Endothelial cell of umbilical vein (primary cell): ENCODE results near the gene F3. TPM values are rescaled to one million over a fixed set of nuclear protein-coding genes. Genes with fewer than 3 reads are reported as not detected.

Experiments
- BruUV-seq: library from RNA; stranded (reverse); fragments of 400-500 nt; replicated peaks from 2 replicates; lab custom pipeline; 2021; lab: Mats Ljungman, UMichigan
- CTCF ChIA-PET: fragments of 300-600, 350-600 bp; sonication (Branson Sonifier 250); formaldehyde crosslinking; loops from one replicate; lab custom pipeline; 2021; ENCODE audit warnings: antibody characterized with exemption, inconsistent platforms; lab: Charles Lee
- POLR2A ChIA-PET: fragments of 300-600, 350-600 bp; sonication (Branson Sonifier 250); formaldehyde crosslinking; loops from one replicate; lab custom pipeline; 2021; ENCODE audit warnings: antibody characterized with exemption, inconsistent platforms; lab: Charles Lee
- DNase-seq: peaks from one replicate; pipeline ENCODE4 v3.0.0-alpha.2; 2011; ENCODE audit warnings: low read depth, low spot score
- FAIRE-seq: peaks from 2 replicates; lab custom pipeline; 2011; peaks lifted over from hg19 to GRCh38; lab: Jason Lieb, UNC
- H2AFZ ChIP-seq: 2 replicates; pipeline ENCODE4 v1.6.0; 2012; ENCODE audit warnings: low read depth, low read length, control low read depth, inconsistent platforms
- H3K27ac ChIP-seq: 2 replicates; pipeline ENCODE4 v1.5.1; 2011; ENCODE audit warnings: low read depth, mild to moderate bottlenecking, control low read depth, low read length, moderate library complexity; ENCODE audit not compliant: insufficient read depth
- H3K27me3 ChIP-seq, 2 experiments: 2 replicates each; pipeline versions ENCODE4 v1.6.0 to v1.6.1; 2011; ENCODE audit warnings: low read length in 2 of 2, mixed read lengths in 1 of 2; ENCODE audit not compliant: control insufficient read depth in 2 of 2, insufficient read depth in 2 of 2
- H3K36me3 ChIP-seq, 2 experiments: 2 replicates in 1 of 2; 3 replicates in 1 of 2; pipeline ENCODE4 v1.5.1; 2011; ENCODE audit warnings: low read length in 2 of 2, mild to moderate bottlenecking in 1 of 2, moderate library complexity in 1 of 2; ENCODE audit not compliant: control insufficient read depth in 2 of 2, insufficient read depth in 2 of 2; ENCODE audit errors: extremely low read depth in 1 of 2
- H3K4me1 ChIP-seq: 3 replicates; pipeline ENCODE4 v1.5.1; 2011; ENCODE audit warnings: mild to moderate bottlenecking, low read length; ENCODE audit not compliant: control insufficient read depth, insufficient read depth; ENCODE audit errors: extremely low read depth
- H3K4me2 ChIP-seq: 2 replicates; pipeline ENCODE4 v1.6.1; 2011; ENCODE audit warnings: low read length, control low read depth, mixed read lengths; ENCODE audit not compliant: insufficient read depth
- H3K4me3 ChIP-seq, 3 experiments: fragments of 200-600 bp in 1 of 3; sonication (generic), shearing (Covaris generic) in 1 of 3; replicated peaks in 1 of 3; 2 replicates each; pipeline ENCODE4 v1.5.1; 2011 to 2016; ENCODE audit warnings: control low read depth in 3 of 3, low read length in 3 of 3, mild to moderate bottlenecking in 2 of 3, inconsistent platforms in 1 of 3, low read depth in 1 of 3, moderate library complexity in 1 of 3; ENCODE audit not compliant: insufficient read depth in 1 of 3
- H3K79me2 ChIP-seq: 2 replicates; pipeline ENCODE4 v1.6.0; 2012; ENCODE audit warnings: low read length, inconsistent platforms; ENCODE audit not compliant: control insufficient read depth, insufficient read depth
- H3K9ac ChIP-seq: replicated peaks from 2 replicates; pipeline ENCODE3; 2011; ENCODE audit warnings: low read length, control low read depth; ENCODE audit not compliant: insufficient read depth; ENCODE audit errors: extremely low read depth
- H3K9me1 ChIP-seq: replicated peaks from 3 replicates; pipeline ENCODE4 v1.6.0; 2011; ENCODE audit warnings: mild to moderate bottlenecking, low read length; ENCODE audit not compliant: control insufficient read depth, insufficient read depth; ENCODE audit errors: extremely low read depth
- H3K9me3 ChIP-seq: replicated peaks from 2 replicates; pipeline ENCODE4 v1.5.1; 2012; ENCODE audit warnings: low read length, inconsistent platforms; ENCODE audit not compliant: control insufficient read depth, insufficient read depth
- H4K20me1 ChIP-seq: replicated peaks from 2 replicates; pipeline ENCODE3; 2011; ENCODE audit warnings: mild to moderate bottlenecking, low read length; ENCODE audit not compliant: control insufficient read depth, insufficient read depth; ENCODE audit errors: extremely low read depth
- CTCF ChIP-seq, 2 donors: IDR thresholded peaks; 1 replicate in 1 of 2; 2 replicates in 1 of 2; pipeline ENCODE4 v1.5.1; 2011; ENCODE audit warnings: low read length in 2 of 2, mild to moderate bottlenecking in 2 of 2, moderate library complexity in 2 of 2, control low read depth in 1 of 2, inconsistent platforms in 1 of 2, low read depth in 1 of 2; ENCODE audit not compliant: insufficient read depth in 1 of 2; ENCODE audit errors: extremely low read depth in 1 of 2
- EZH2 ChIP-seq: IDR thresholded peaks from 2 replicates; pipeline ENCODE4 v1.6.1; 2012; ENCODE audit warnings: borderline replicate concordance, low read depth, mild to moderate bottlenecking, moderate library complexity, low read length, inconsistent platforms; ENCODE audit not compliant: severe bottlenecking
- FOS ChIP-seq: IDR thresholded peaks from 2 replicates; pipeline ENCODE4 v1.6.1; 2011; ENCODE audit warnings: mild to moderate bottlenecking, low read length, moderate library complexity, borderline replicate concordance; ENCODE audit not compliant: insufficient read depth
- GATA2 ChIP-seq: IDR thresholded peaks from 2 replicates; pipeline ENCODE4 v1.7.0; 2011; ENCODE audit warnings: low read depth, mild to moderate bottlenecking, moderate library complexity, mixed read lengths, low read length; ENCODE audit not compliant: insufficient read length, insufficient read depth
- JUN ChIP-seq: IDR thresholded peaks from 2 replicates; pipeline ENCODE4 v1.6.1; 2011; ENCODE audit warnings: borderline replicate concordance, low read depth; ENCODE audit not compliant: insufficient read length, insufficient read depth
- MAX ChIP-seq: IDR thresholded peaks from 2 replicates; pipeline ENCODE4 v1.6.1; 2011; ENCODE audit not compliant: insufficient read depth, insufficient read length
- MYC ChIP-seq: IDR thresholded peaks from one replicate; pipeline ENCODE4 v1.6.1; 2011; ENCODE audit warnings: mild to moderate bottlenecking, low read depth, low read length
- POLR2A ChIP-seq: IDR thresholded peaks from 2 replicates; pipeline ENCODE4 v1.6.1; 2012; ENCODE audit warnings: low read depth, mild to moderate bottlenecking, control low read depth, low read length
- POLR2AphosphoS5 ChIP-seq: IDR thresholded peaks from 2 replicates; pipeline ENCODE4 v1.6.1; 2012; ENCODE audit warnings: low read depth, mild to moderate bottlenecking, control low read depth, low read length, moderate library complexity; ENCODE audit not compliant: insufficient read depth
- dilution Hi-C: fragments of 300-500 bp; cut with MboI; formaldehyde crosslinking; loops from one replicate; pipeline ENCODE4 v1.15.0; 2019; ENCODE audit warnings: low sequenced_read_pairs; ENCODE audit not compliant: extremely low pct_ligation_motif_present
- intact Hi-C: fragments of 100-400 bp; cut with micrococcal nuclease; formaldehyde crosslinking; loops from one replicate; pipeline ENCODE4 v1.10.0; 2022
- polyA plus RNA-seq, 4 experiments: library from polyadenylated mRNA; depleted of rRNA in 3 of 4; stranded (reverse) in 3 of 4; unstranded in 1 of 4; fragments of >200 nt; gene quantifications; 2 replicates each; pipeline versions ENCODE4 v1.2.1 to v1.2.3, GENCODE V29; 2011 to 2012; ENCODE audit warnings: missing spikeins in 1 of 4
- total RNA-seq: library from RNA; stranded (reverse); gene quantifications from 2 replicates; pipeline ENCODE4 v1.2.3, GENCODE V29; 2021

F3 gene
- total and polyA plus RNA-seq, 2 donors (not counting 3 experiments of a cell fraction or from before 2014, with no cell fraction given), result 1.2 to 2.3 TPM

GRCh38 chr1:94589728-94590127 lies 48.2 kb upstream of the F3 start:
- no peak overlapping the region for H3K4me2 ChIP-seq
- H3K27me3 ChIP-seq, result peaks cover 5 to 8% of the 10 kb centered on the region in 2 experiments
- dilution Hi-C loops, result no loop called here
- no peak for TF ChIP-seq GATA2
- no peak for TF ChIP-seq POLR2A
- TF ChIP-seq FOS, result no peak
- TF ChIP-seq MAX, result no peak
- TF ChIP-seq JUN, result no peak
- no peak for TF ChIP-seq POLR2AphosphoS5
- TF ChIP-seq CTCF (IDR thresholded peaks at IDR 0.05; ENCODE audit: extremely low read depth in 1 of 2, insufficient read depth in 1 of 2, low read depth in 1 of 2, low read length in 2 of 2), result no peak
- TF ChIP-seq EZH2, result no peak
- TF ChIP-seq MYC, result no peak
- H4K20me1 ChIP-seq, result no peaks in the 10 kb centered on the region
- H2AFZ ChIP-seq, result no peak overlapping the region
- H3K36me3 ChIP-seq, result no peaks in the 10 kb centered on the region
- H3K27ac ChIP-seq, result no peak overlapping the region
- no peaks in the 10 kb centered on the region for H3K4me1 ChIP-seq
- DNase-seq (no peak), FAIRE-seq (no peak)
- ChIA-PET CTCF (no interaction called here), POLR2A (no interaction called here)
- no peaks in the 10 kb centered on the region for H3K79me2 ChIP-seq
- intact Hi-C loops, result no loop called here
- no TSS peak for BruUV-seq
- no peak overlapping the region for H3K4me3 ChIP-seq
- no peaks in the 10 kb centered on the region for H3K9me1 ChIP-seq
- H3K9me3 ChIP-seq, result no peaks in the 10 kb centered on the region
- H3K9ac ChIP-seq, result no peak overlapping the region
